Measurements from ENCODE around the gene RPL15. TPM values are rescaled to one million over a fixed set of nuclear protein-coding genes. Genes with fewer than 3 reads are reported as not detected.
A peak's percentile ranks its signal among the peaks of the same experiment; 100 is the strongest.

The RPL15 gene
- total RNA-seq, 1 experiment from 2014 or later = 1,186 TPM

DNA sequence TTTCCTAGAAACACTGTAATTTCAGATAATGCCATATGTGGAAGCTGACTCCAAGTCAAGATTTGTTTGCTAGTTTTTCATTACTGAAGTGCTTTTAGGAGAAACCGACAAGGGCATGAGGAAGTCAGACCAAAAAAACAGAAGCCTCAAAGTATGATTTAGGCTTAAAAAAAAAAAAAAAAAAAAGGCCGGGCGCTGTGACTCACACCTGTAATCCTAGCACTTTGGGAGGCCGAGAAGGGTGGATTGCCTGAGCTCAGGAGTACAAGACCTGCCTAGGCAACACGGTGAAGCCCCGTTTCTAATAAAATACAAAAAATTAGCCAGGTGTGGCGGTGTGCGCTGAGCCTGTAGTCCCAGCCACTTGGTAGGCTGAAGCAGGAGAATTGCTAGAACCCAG is 11.6 kb downstream of the RPL15 start:
- DNase-seq (ENCODE audit: low spot score) = no peak

DNA sequence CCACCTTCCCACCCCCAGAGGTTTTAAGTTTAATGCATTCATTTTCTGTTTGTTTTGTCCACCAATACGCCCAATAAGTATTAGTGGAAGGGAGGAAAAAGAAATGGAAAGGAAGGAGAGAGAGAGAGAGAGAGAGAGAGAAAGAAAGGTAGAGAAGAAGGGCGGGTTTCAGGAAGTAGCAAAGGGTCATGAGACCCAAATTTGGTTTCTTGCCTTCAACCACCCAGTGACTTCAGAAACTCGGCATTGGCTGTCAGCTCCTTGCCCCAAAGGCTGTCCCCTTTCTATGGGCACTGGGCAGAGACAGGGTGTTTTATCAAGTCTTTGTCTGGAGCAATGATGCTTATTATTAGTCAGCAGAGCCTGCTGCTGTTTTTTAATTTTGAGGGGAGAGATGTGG is 14.7 kb downstream of the RPL15 start:
- DNase-seq (ENCODE audit: low spot score) = no peak

- DNase-seq (ENCODE audit: low spot score) = no peak
Measured at GRCh38 chr3:23932571-23932970, 15.6 kb downstream of the RPL15 start.

DNA sequence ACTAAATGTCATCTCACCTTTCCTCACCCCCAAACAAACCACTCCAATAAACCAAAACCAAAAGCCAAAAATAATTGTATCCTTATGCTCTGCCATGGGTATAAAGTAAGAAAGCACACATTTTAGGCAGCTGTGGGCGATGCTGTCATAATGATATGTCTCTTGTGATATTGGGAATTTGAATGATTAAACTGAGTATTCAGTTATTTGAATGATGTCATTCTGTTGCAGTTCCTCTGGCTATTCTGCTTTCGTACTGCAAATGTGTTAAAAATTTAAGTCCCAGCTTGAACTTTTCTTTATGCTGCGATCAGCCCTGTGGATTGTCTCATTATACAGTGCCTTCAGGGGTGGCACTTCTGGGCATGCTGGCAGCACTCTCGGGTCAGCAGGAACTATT is 17.3 kb downstream of the RPL15 start:
- no peak for DNase-seq (ENCODE audit: low spot score)

DNA sequence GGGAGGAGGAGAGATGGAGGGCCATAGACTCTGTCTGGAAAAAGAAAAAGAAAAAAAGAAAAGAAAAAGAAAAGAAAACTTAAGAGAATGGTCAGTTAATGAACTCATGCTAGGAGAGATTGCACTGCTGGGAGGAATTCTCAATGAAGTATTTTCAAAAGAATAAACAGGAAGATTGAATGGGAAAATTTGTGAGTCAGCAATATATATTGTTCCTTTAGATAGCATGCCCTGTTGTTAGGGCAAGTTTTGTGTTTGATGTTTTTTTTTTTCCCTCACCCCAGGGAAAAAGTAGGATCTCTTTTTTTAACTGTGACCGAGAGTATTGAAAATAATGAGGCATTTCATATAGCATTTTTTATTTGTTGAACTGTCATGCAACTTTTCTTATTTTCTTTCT is 20.4 kb downstream of the RPL15 start:
- DNase-seq (ENCODE audit: low spot score) = no peak

- DNase-seq (ENCODE audit: low spot score) = no peak
Measured at GRCh38 chr3:23938688-23939087, 21.8 kb downstream of the RPL15 start.

GRCh38 chr3:23940775-23941174 is 23.8 kb downstream of the RPL15 start:
- DNase-seq (ENCODE audit: low spot score) = no peak

- no peak for DNase-seq (ENCODE audit: low spot score)
Measured at GRCh38 chr3:23941440-23941839, 24.5 kb downstream of the RPL15 start.

DNA sequence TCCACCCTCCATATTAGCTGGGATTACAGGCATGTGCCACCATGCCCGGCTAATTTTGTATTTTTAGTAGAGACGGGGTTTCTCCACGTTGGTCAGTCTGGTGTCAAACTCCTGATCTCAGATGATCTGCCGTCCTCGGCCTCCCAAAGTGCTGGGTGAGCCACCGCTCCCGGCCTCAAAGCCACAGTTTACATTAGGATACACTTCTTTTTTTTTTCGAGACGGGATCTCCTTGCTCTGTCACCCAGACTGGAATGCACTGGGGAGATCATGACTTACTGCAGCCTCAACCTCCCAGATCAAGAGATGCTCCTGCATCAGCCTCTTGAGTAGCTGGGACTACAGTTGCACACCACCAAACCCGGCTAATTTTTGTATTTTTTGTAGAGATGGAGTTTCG is 25.6 kb downstream of the RPL15 start:
- no peak for DNase-seq (ENCODE audit: low spot score)

DNA sequence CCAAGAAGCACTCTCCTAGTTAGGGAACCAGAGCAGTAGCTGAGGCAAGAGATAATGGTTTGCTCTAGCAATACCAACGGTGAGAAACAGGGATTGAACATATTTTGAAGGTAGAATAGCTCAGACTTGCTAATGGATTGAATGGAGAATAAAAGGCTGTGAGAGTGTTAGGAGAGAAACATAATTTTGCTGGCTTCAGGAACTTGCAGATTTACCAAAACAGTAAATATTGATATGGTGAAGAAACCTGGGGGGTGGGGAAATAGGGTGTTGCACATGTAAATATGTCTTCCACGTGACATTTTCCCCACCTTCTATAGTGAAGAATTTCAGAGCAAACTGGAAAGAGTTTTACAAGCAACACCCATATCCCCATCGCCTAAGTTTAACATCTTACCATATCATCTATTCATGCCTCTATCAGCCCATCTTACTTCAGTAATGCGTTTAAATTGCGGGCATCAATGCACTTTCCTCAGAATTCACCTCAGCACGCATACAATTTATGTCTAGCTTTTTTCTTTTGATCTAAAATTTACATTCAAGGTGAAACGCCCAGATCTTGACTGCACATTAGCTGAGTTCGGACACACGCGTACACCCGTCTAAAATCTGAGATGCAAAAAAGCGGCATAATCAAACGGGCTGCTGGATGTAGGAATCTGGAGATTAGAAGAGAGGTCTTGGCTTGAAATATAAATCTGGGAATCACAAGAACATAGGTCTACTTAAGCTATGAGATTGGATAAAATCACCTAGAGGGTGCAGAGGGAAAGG is 27.3 kb downstream of the RPL15 start:
- no peak for DNase-seq (ENCODE audit: low spot score)

GRCh38 chr3:23944861-23945662 is 28.1 kb downstream of the RPL15 start, which contains the start of gene NR1D2:
NR1D2 (plus strand) TSS chr3:23945286; CDS start chr3:23945579, 293 bp downstream.
- peak; percentile 65 for DNase-seq (ENCODE audit: low spot score)

- DNase-seq (ENCODE audit: low spot score) = no peak
Measured at GRCh38 chr3:23945663-23945912, 28.7 kb downstream of the RPL15 start.

- DNase-seq (ENCODE audit: low spot score) = peak; percentile 88
Measured at GRCh38 chr3:23945913-23946687, 29.2 kb downstream of the RPL15 start.

DNA sequence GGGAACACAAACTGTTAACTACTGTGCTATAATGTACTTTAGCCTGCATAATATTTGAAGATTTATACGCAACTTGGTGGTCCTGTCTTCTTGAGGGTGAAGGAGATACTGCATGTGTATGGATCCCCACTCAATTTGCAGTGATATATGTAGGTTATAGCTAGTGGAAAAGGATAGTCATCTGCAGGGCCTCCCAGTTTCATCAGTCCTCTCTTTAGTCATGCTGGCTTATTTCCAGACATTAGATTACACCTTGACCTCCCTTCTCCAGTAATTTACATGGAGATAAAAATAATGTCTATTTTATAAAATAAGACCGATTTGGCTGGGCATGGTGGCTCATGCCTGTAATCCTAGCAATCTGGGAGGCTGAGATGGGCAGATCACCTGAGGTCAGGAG is 31.8 kb downstream of the RPL15 start:
- no peak for DNase-seq (ENCODE audit: low spot score)

DNA sequence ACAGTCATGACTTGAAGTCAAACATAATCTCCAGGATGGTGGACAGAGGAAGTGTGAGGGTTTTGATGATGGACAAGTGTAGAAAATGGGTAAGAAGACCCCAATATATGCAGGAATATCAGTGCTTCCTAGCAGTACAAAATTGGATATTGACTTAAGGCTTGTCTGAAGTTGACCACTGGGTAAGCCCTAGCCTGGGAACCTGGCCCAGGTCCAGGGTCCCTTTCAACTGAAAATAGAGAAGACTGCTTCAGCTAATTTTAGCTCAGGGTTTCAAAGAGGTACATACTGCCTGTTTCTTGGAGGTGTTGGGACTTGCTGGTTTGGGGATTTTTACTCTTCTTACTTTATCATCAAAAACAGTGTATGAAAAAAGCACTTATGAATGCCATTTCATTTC is 32.9 kb downstream of the RPL15 start:
- no peak for DNase-seq (ENCODE audit: low spot score)

- no peak for DNase-seq (ENCODE audit: low spot score)
Measured at GRCh38 chr3:23950293-23950692, 33.4 kb downstream of the RPL15 start.

DNA sequence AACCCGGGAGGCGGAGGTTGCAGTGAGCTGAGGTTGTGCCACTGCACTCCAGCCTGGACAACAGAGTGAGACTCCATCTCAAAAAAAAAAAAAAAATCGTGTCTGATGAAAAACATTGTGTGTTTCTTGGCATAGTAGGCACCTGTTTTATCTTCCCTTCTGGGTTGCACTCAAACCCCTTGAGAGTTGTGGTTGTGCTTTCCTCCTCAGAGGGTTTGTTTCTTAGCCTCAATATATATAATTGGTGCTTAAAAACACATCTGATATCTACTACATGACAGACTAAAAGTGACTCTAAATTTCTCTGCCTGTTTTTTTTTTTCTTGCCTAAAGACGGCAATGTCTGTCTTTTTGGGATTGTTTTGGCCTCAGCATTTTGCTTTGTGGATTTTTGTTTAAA is 35.7 kb downstream of the RPL15 start:
- no peak for DNase-seq (ENCODE audit: low spot score)

- DNase-seq (ENCODE audit: low spot score) = no peak
Measured at GRCh38 chr3:23953523-23953922, 36.6 kb downstream of the RPL15 start.

DNA sequence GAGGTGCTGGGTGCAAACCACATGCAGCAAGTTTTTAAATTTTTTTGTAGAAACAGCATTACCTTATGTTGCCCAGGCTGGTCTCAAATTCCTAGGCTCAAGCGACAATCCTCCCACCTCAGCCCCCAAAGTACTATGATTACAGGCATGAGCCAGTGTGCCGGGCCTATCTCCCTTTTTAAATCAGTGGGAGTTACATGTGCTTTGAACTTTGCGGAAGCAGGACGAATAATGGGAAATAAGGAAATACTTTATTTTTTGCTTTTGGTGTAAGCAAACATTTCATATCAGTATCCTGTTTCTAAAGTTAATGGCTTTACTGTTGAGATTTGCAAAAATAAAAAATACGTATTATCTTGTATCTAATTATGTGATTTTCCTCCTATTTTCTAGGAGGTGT is 37.2 kb downstream of the RPL15 start:
- DNase-seq (ENCODE audit: low spot score) = no peak

GRCh38 chr3:23956701-23957100 is 39.8 kb downstream of the RPL15 start:
- no peak for DNase-seq (ENCODE audit: low spot score)

DNA sequence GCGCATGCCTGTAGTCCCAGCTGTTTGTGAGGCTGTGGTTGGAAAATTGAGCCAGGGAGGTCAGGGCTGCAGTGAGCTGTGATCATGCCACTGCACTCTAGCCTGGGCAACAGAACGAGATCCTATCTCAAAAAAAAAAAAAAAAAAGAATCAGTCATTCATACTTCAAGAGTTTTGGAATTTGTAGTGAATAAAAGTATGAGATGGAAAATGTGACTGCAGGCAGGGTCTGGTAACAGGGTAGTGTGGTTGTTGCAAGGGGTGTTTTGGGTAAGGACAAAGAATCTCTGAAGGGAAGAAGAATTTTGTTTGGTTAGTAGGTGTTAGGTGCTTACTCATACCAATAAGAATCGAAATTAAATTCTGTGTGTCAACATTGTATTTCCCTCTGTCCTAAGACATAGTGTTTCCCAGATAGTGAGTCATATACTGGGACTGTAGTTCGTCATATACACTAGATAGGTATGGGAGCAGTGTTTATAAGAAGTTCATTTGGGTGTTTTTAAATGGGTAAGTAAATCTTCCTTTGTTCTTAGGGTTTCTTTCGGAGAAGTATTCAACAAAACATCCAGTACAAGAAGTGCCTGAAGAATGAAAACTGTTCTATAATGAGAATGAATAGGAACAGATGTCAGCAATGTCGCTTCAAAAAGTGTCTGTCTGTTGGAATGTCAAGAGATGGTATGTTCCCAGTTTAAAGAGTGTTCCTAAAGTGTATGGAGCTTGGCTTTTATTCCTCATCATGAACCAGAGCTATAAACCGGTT is 42.4 kb downstream of the RPL15 start:
- DNase-seq (ENCODE audit: low spot score) = peak; percentile 47

GRCh38 chr3:23960649-23961048 is 43.7 kb downstream of the RPL15 start:
- no peak for DNase-seq (ENCODE audit: low spot score)

All from HT-29 (cell line).